Measurements from ENCODE around the gene SAFB2. TPM values are rescaled to one million over a fixed set of nuclear protein-coding genes. Genes with fewer than 3 reads are reported as not detected.

The SAFB2 gene
- total RNA-seq, 1 donor from 2014 or later: 70.9 TPM

DNA sequence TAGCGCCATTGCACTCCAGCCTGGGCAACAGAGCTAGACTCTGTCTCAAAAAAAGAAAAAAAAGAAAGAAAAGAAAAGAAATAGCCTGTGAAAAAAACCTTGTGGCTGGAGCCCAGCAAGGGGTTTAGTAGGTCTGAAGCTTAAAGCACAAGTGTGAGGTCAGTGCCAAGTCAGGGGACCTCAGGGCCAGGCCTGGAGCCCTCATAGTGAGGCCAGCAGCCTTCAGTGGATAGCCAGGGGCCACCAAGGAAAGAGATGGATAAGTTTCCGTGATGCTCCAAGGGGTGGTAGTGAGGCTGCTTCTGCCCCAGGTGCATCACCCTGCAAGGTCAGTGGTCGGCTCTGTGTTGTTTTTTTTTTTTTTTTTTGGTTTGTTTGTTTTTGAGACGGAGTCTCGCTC lies 67.7 kb downstream of the SAFB2 start:
- H3K9me3 Mint-ChIP-seq (ENCODE audit: unreplicated experiment): peaks cover 7% of the 10 kb centered on the region
- peaks cover 11% of the 10 kb centered on the region for H3K4me1 Mint-ChIP-seq (ENCODE audit: low read depth, unreplicated experiment)
- no peak for DNase-seq
- no peaks in the 10 kb centered on the region for H3K36me3 Mint-ChIP-seq (ENCODE audit: unreplicated experiment)
- H3K4me3 Mint-ChIP-seq (ENCODE audit: unreplicated experiment): no peak overlapping the region
- TF ChIP-seq, protein P1, sequence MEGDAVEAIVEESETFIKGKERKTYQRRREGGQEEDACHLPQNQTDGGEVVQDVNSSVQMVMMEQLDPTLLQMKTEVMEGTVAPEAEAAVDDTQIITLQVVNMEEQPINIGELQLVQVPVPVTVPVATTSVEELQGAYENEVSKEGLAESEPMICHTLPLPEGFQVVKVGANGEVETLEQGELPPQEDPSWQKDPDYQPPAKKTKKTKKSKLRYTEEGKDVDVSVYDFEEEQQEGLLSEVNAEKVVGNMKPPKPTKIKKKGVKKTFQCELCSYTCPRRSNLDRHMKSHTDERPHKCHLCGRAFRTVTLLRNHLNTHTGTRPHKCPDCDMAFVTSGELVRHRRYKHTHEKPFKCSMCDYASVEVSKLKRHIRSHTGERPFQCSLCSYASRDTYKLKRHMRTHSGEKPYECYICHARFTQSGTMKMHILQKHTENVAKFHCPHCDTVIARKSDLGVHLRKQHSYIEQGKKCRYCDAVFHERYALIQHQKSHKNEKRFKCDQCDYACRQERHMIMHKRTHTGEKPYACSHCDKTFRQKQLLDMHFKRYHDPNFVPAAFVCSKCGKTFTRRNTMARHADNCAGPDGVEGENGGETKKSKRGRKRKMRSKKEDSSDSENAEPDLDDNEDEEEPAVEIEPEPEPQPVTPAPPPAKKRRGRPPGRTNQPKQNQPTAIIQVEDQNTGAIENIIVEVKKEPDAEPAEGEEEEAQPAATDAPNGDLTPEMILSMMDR (IDR thresholded peaks at IDR 0.05; ENCODE audit: partially characterized antibody, unreplicated experiment): no peak
- peaks cover 2% of the 10 kb centered on the region for H3K27me3 Mint-ChIP-seq (ENCODE audit: unreplicated experiment)
- no peak overlapping the region for H3K27ac Mint-ChIP-seq (ENCODE audit: unreplicated experiment)

- H3K27me3 Mint-ChIP-seq (ENCODE audit: unreplicated experiment): peaks cover 4% of the 10 kb centered on the region
- DNase-seq: no peak
- no peak overlapping the region for H3K4me3 Mint-ChIP-seq (ENCODE audit: unreplicated experiment)
- H3K4me1 Mint-ChIP-seq (ENCODE audit: low read depth, unreplicated experiment): peaks cover 12% of the 10 kb centered on the region
- TF ChIP-seq, protein P1 (IDR thresholded peaks at IDR 0.05; ENCODE audit: partially characterized antibody, unreplicated experiment): no peak
- peaks cover 7% of the 10 kb centered on the region for H3K9me3 Mint-ChIP-seq (ENCODE audit: unreplicated experiment)
- no peaks in the 10 kb centered on the region for H3K36me3 Mint-ChIP-seq (ENCODE audit: unreplicated experiment)
- no peak overlapping the region for H3K27ac Mint-ChIP-seq (ENCODE audit: unreplicated experiment)
Observed at GRCh38 chr19:5553892-5554291, 68.7 kb downstream of the SAFB2 start.

DNA sequence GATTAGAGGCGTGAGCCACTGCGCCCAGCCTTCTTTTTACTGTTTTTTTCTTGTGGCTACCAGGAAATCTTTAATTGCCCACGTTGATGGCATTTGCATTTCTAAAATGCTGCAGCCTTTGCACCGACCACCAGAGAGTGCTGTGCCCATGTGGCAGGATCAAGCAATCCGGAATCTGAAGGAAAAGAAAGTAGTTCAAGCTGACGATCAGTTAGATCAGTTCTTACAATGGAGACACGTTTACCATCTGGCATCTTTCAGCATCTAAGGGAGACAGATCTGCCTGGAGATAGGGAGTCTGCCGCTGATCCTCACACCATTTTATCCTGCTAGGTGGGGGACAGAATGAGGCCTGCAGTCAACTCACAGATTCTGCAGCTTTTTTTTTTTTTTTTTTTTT lies 74.7 kb downstream of the SAFB2 start:
- peaks cover 17% of the 10 kb centered on the region for H3K4me1 Mint-ChIP-seq (ENCODE audit: low read depth, unreplicated experiment)
- DNase-seq: peak; percentile 53
- H3K27me3 Mint-ChIP-seq (ENCODE audit: unreplicated experiment): peaks cover 6% of the 10 kb centered on the region
- TF ChIP-seq, protein P1 (IDR thresholded peaks at IDR 0.05; ENCODE audit: partially characterized antibody, unreplicated experiment): peak; percentile 57
- H3K36me3 Mint-ChIP-seq (ENCODE audit: unreplicated experiment): no peaks in the 10 kb centered on the region
- peak overlapping the region; percentile 59 for H3K27ac Mint-ChIP-seq (ENCODE audit: unreplicated experiment)
- peaks cover 1% of the 10 kb centered on the region for H3K9me3 Mint-ChIP-seq (ENCODE audit: unreplicated experiment)
- H3K4me3 Mint-ChIP-seq (ENCODE audit: unreplicated experiment): no peak overlapping the region

GRCh38 chr19:5545984-5546383 lies 76.6 kb downstream of the SAFB2 start:
- no peak for DNase-seq
- H3K27ac Mint-ChIP-seq (ENCODE audit: unreplicated experiment): no peak overlapping the region
- H3K36me3 Mint-ChIP-seq (ENCODE audit: unreplicated experiment): no peaks in the 10 kb centered on the region
- no peak overlapping the region for H3K4me3 Mint-ChIP-seq (ENCODE audit: unreplicated experiment)
- peaks cover 1% of the 10 kb centered on the region for H3K9me3 Mint-ChIP-seq (ENCODE audit: unreplicated experiment)
- TF ChIP-seq, protein P1 (IDR thresholded peaks at IDR 0.05; ENCODE audit: partially characterized antibody, unreplicated experiment): no peak
- H3K4me1 Mint-ChIP-seq (ENCODE audit: low read depth, unreplicated experiment): peaks cover 7% of the 10 kb centered on the region
- peaks cover 4% of the 10 kb centered on the region for H3K27me3 Mint-ChIP-seq (ENCODE audit: unreplicated experiment)

GRCh38 chr19:5545051-5545450 lies 77.5 kb downstream of the SAFB2 start:
- no peak overlapping the region for H3K4me3 Mint-ChIP-seq (ENCODE audit: unreplicated experiment)
- H3K36me3 Mint-ChIP-seq (ENCODE audit: unreplicated experiment): no peaks in the 10 kb centered on the region
- no peak for DNase-seq
- H3K27me3 Mint-ChIP-seq (ENCODE audit: unreplicated experiment): peaks cover 4% of the 10 kb centered on the region
- peaks cover 7% of the 10 kb centered on the region for H3K4me1 Mint-ChIP-seq (ENCODE audit: low read depth, unreplicated experiment)
- no peak overlapping the region for H3K27ac Mint-ChIP-seq (ENCODE audit: unreplicated experiment)
- TF ChIP-seq, protein P1 (IDR thresholded peaks at IDR 0.05; ENCODE audit: partially characterized antibody, unreplicated experiment): no peak
- peaks cover 1% of the 10 kb centered on the region for H3K9me3 Mint-ChIP-seq (ENCODE audit: unreplicated experiment)

Data from glutamatergic neuron (in vitro differentiated cells).